ENCODE data around the gene HSD17B1.

DNA sequence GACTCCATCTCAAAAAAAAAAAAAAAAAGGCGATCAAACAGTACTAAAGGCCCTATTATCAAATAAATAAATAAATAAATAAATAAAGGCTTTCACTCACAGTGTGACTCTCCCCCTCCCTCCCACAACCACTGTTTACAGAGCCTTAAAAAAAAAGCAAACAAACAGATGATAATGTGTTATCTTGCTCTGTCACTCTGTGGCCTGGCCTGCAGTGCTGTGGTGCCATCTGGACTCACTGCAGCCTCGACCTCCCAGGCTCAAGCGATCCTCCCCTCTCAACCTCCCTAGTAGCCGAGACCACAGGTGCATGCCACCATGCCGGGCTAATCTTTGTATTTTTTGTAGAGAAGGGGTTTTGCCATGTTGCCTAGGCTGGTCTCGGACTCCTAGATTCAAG, 24.8 kb upstream of the HSD17B1 start:
- TF ChIP-seq, protein P1, sequence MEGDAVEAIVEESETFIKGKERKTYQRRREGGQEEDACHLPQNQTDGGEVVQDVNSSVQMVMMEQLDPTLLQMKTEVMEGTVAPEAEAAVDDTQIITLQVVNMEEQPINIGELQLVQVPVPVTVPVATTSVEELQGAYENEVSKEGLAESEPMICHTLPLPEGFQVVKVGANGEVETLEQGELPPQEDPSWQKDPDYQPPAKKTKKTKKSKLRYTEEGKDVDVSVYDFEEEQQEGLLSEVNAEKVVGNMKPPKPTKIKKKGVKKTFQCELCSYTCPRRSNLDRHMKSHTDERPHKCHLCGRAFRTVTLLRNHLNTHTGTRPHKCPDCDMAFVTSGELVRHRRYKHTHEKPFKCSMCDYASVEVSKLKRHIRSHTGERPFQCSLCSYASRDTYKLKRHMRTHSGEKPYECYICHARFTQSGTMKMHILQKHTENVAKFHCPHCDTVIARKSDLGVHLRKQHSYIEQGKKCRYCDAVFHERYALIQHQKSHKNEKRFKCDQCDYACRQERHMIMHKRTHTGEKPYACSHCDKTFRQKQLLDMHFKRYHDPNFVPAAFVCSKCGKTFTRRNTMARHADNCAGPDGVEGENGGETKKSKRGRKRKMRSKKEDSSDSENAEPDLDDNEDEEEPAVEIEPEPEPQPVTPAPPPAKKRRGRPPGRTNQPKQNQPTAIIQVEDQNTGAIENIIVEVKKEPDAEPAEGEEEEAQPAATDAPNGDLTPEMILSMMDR (conservative IDR thresholded peaks at IDR 0.05 in 1 of 2, IDR thresholded peaks at IDR 0.05 in 1 of 2; ENCODE audit: low read depth in 1 of 2, low read length in 2 of 2) = no peak
- no peak for TF ChIP-seq EZH2 (IDR thresholded peaks at IDR 0.05; ENCODE audit: low read length, missing control alignments)

All from fibroblast of lung (primary cell).